Stimulated activated CD4-positive, alpha-beta T cell treated with anti-CD3 and anti-CD28 coated beads, Interleukin-15, amount 100 ng/mL, for 48 hours (primary cell): Measurements from ENCODE around the gene STN1.

ENCODE experiments used
- DNase-seq, 2 donors: peaks; one replicate each; pipeline ENCODE4 v3.0.0-alpha.2; 2020; ENCODE audit warnings: low read depth in 2 of 2

STN1 gene

GRCh38 chr10:103929381-103929921, 11.5 kb upstream of the STN1 start:
- DNase-seq, result no peak

- DNase-seq, result no peak
These were observed 10.8 kb upstream of the STN1 start for GRCh38 chr10:103928784-103929183.

GRCh38 chr10:103926722-103927319, 8.8 kb upstream of the STN1 start:
- DNase-seq, result no peak

- DNase-seq, result no peak
These were observed 7.6 kb upstream of the STN1 start for GRCh38 chr10:103925591-103925990.

- DNase-seq, result no peak
These were observed 5.5 kb upstream of the STN1 start for GRCh38 chr10:103923502-103923901.

GRCh38 chr10:103922659-103923058, 4.7 kb upstream of the STN1 start:
- no peak for DNase-seq

- DNase-seq, result no peak
These were observed 3.8 kb upstream of the STN1 start for GRCh38 chr10:103921750-103922195.

- DNase-seq, result no peak
These were observed 3.3 kb upstream of the STN1 start for GRCh38 chr10:103921248-103921647.

- DNase-seq, result no peak
These were observed 1.7 kb upstream of the STN1 start for GRCh38 chr10:103919648-103920025.

- no peak for DNase-seq
These were observed 507 bp downstream of the STN1 start for GRCh38 chr10:103917302-103918052.

- no peak for DNase-seq
These were observed 1.1 kb downstream of the STN1 start for GRCh38 chr10:103916876-103917275.

- no peak for DNase-seq
These were observed 1.7 kb downstream of the STN1 start for GRCh38 chr10:103916254-103916653.

GRCh38 chr10:103915796-103916195, 2.2 kb downstream of the STN1 start:
- DNase-seq, result no peak

- no peak for DNase-seq
These were observed 5.2 kb downstream of the STN1 start for GRCh38 chr10:103912759-103913158.

GRCh38 chr10:103911021-103911459, 6.9 kb downstream of the STN1 start:
- DNase-seq, result no peak

GRCh38 chr10:103910442-103911012, 7.5 kb downstream of the STN1 start:
- no peak for DNase-seq

GRCh38 chr10:103905441-103905840, 12.5 kb downstream of the STN1 start:
- DNase-seq, result no peak

GRCh38 chr10:103901299-103901698, 16.7 kb downstream of the STN1 start:
- no peak for DNase-seq

GRCh38 chr10:103899312-103899711, 18.7 kb downstream of the STN1 start:
- DNase-seq, result no peak

- no peak for DNase-seq
These were observed 20.7 kb downstream of the STN1 start for GRCh38 chr10:103897241-103897774.

GRCh38 chr10:103896225-103896624, 21.8 kb downstream of the STN1 start:
- DNase-seq, result no peak

- no peak for DNase-seq
These were observed 22.4 kb downstream of the STN1 start for GRCh38 chr10:103895411-103896186.
